ENCODE results near the gene RC3H2. TPM values are rescaled to one million over a fixed set of nuclear protein-coding genes. Genes with fewer than 3 reads are reported as not detected.

RC3H2 gene
- total and polyA plus RNA-seq, 2 donors (not counting 3 experiments of a cell fraction or from before 2014, with no cell fraction given), result 25.3 to 63.0 TPM

- Histone ChIP-seq H3K27me3 (ENCODE audit: control insufficient read depth in 2 of 2, insufficient read depth in 2 of 2, low read length in 2 of 2) (no peaks in the 10 kb centered on the region), H2AFZ (ENCODE audit: low read depth, low read length) (peak within 1 kb of the TSS; percentile 93), H4K20me1 (replicated peaks; ENCODE audit: control insufficient read depth, extremely low read depth, insufficient read depth, low read length) (no peaks in the 10 kb centered on the region), H3K79me2 (ENCODE audit: control insufficient read depth, insufficient read depth, low read length) (peaks cover 55% of the 10 kb centered on the region), H3K4me2 (ENCODE audit: insufficient read depth, low read length) (peak within 1 kb of the TSS; percentile 98), H3K27ac (ENCODE audit: insufficient read depth, low read depth, low read length) (peak within 1 kb of the TSS; percentile 87), H3K4me1 (ENCODE audit: control insufficient read depth, extremely low read depth, insufficient read depth, low read length) (peaks cover 15% of the 10 kb centered on the region), H3K4me3 (replicated peaks in 1 of 3; ENCODE audit: insufficient read depth in 1 of 3, low read depth in 1 of 3, low read length in 3 of 3) (peak within 1 kb of the TSS; percentile 64 to 100 (median 70)), H3K36me3 (ENCODE audit: control insufficient read depth in 2 of 2, extremely low read depth in 1 of 2, insufficient read depth in 2 of 2, low read length in 2 of 2) (peaks cover 0 to 2% of the 10 kb centered on the region in 2 experiments), H3K9me3 (replicated peaks; ENCODE audit: control insufficient read depth, insufficient read depth, low read length) (no peaks in the 10 kb centered on the region), H3K9ac (replicated peaks; ENCODE audit: extremely low read depth, insufficient read depth, low read length) (peak within 1 kb of the TSS; percentile 94), H3K9me1 (replicated peaks; ENCODE audit: control insufficient read depth, extremely low read depth, insufficient read depth, low read length) (no peaks in the 10 kb centered on the region)
- TSS peak; percentile 66 for BruUV-seq (replicated peaks)
- ChIA-PET POLR2A (interaction anchor here (1.2 to 3.5 kb wide), 4 partner anchors 9 to 110 kb away, joined by 4 to 23 read pairs (median 7); partner anchors contain the start of genes RABGAP1, RC3H2 and ZBTB6), CTCF (interaction anchor here (0.7 to 3.1 kb wide), 6 partner anchors 9 to 96 kb away, joined by 3 to 16 read pairs (median 6); partner anchors contain the start of genes RABGAP1 and RC3H2)
- dilution Hi-C loops (cut with MboI; ENCODE audit: extremely low pct_ligation_motif_present, low sequenced_read_pairs), result no loop called here
- intact Hi-C loops (cut with micrococcal nuclease), result loop anchor here (1.0 kb wide), 4 partner anchors 10 to 60 kb away; partner anchors contain the start of genes RABGAP1, RC3H2 and ZBTB6
- peak; percentile 95 for DNase-seq (ENCODE audit: low read depth, low spot score)
- peak; percentile 88 for FAIRE-seq
- TF ChIP-seq EZH2 (IDR thresholded peaks at IDR 0.05; ENCODE audit: borderline replicate concordance, low read depth, low read length, severe bottlenecking), result no peak
- peak; percentile 90 for TF ChIP-seq POLR2A (IDR thresholded peaks at IDR 0.05; ENCODE audit: low read depth, low read length)
- TF ChIP-seq POLR2AphosphoS5 (IDR thresholded peaks at IDR 0.05; ENCODE audit: insufficient read depth, low read depth, low read length), result peak; percentile 81
- TF ChIP-seq FOS (IDR thresholded peaks at IDR 0.05; ENCODE audit: borderline replicate concordance, insufficient read depth, low read length), result no peak
Measured at GRCh38 chr9:122931226-122932121, 26.3 kb upstream of the RC3H2 start, which contains the start of gene ZBTB26. Gene ZBTB26 (minus strand): TSS chr9:122931512. CDS start chr9:122919934, 11,578 bp downstream.

Measured in endothelial cell of umbilical vein (primary cell).